GM12891 (cell line): ENCODE results near the gene PRLR. TPM values are rescaled to one million over a fixed set of nuclear protein-coding genes. Genes with fewer than 3 reads are reported as not detected.

Experiments
- DNase-seq: peaks from one replicate; pipeline ENCODE4 v3.0.0; 2011; ENCODE audit warnings: low spot score; ENCODE audit not compliant: insufficient read length
- FAIRE-seq: peaks from 2 replicates; lab custom pipeline; 2011; peaks lifted over from hg19 to GRCh38; lab: Jason Lieb, UNC
- PAX5 ChIP-seq: IDR thresholded peaks from 2 replicates; pipeline ENCODE4 v1.6.1; 2011; ENCODE audit warnings: low read length, moderate library complexity, mild to moderate bottlenecking; ENCODE audit not compliant: insufficient read depth, severe bottlenecking
- POLR2A ChIP-seq: IDR thresholded peaks from 2 replicates; pipeline ENCODE4 v1.6.1; 2011; ENCODE audit warnings: low read depth, low read length, control low read depth
- POLR2AphosphoS5 ChIP-seq: IDR thresholded peaks from 2 replicates; pipeline ENCODE4 v1.6.1; 2011; ENCODE audit warnings: low read depth, low read length, control low read depth
- POU2F2 ChIP-seq: IDR thresholded peaks from 2 replicates; pipeline ENCODE4 v1.6.1; 2011; ENCODE audit warnings: low read depth, mild to moderate bottlenecking, control low read depth, low read length, moderate library complexity
- SPI1 ChIP-seq: IDR thresholded peaks from 2 replicates; pipeline ENCODE4 v1.6.1; 2011; ENCODE audit warnings: low read depth, low read length, control low read depth
- TAF1 ChIP-seq: IDR thresholded peaks from 2 replicates; pipeline ENCODE4 v1.6.1; 2011; ENCODE audit warnings: low read depth, low read length, control low read depth
- polyA plus RNA-seq: library from polyadenylated mRNA; unstranded; fragments of >200 nt; gene quantifications from one replicate; pipeline ENCODE4 v1.2.1, GENCODE V29; 2012; ENCODE audit warnings: low read depth, missing spikeins, inconsistent platforms; ENCODE audit not compliant: missing spikeins

Gene PRLR
- polyA plus RNA-seq, result 0.05 TPM

DNA sequence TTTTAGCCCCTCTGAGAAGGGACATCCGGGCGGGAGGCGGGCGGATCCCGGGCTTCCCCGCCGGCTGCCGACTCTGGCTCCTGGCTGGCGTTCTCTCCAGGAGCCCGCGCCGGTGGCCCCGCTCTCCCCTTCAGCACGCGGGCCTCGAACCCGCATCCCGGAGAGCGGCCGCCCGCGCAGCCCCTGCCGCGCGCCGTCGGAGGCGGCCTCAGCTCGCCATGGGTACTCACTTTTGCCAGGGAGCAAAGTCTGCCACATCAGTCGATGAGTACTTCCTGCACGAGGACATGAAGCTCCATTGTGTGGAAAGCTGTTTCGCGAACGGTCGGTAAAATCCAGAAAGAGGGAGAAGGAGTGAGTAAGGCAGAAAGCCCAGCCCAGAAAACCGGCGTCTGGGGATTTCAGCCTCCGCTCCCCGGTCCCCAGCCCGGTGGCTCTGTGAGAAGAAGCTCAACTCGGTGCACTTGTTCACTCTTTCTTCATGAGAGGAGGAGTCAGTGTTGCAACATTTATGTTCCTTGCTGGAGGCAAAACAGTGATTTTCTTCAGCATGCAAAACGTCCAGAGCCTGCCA is at the start of gene PRLR:
Gene PRLR (minus strand): TSS at position 450 of the 574 bp plus-strand sequence. CDS start 140,867 bp downstream, outside the sequence.
- TF ChIP-seq POLR2AphosphoS5, result no peak
- DNase-seq (peak; percentile 11), FAIRE-seq (no peak)

DNA sequence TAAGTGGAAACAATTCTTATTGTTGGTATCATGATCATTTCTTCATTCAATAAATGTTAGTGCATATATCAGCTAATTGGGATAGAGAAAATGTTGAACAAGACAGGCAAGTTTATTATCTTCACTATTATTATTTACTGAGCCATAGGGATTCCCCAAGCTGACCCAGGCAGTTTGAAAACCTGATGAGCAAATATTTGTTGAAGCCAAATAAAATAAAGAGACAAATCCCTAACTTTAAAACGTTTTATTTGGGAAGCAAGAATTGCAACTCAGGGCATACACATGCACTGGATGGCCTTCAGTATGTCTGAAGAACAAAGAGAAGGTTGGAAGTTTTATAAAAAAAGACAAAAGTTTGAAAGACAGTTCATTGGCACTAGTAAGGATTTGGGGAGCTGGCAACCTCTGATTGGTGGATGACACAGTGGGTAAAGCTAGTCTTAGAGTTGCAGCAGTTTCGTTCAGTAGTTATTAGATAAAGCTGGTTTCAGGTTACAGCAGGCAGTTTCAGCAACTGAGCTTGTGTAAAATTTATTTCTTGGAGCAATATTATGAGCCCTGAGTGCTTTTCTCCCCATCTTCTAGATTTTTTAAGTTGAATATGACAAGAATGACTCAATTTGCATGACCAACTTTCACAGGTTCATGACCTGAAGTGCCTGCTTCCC is 44.7 kb upstream of the PRLR start:
- no peak for DNase-seq
- TF ChIP-seq POLR2A (no peak), SPI1 (no peak), POLR2AphosphoS5 (no peak)
- no peak for FAIRE-seq

DNA sequence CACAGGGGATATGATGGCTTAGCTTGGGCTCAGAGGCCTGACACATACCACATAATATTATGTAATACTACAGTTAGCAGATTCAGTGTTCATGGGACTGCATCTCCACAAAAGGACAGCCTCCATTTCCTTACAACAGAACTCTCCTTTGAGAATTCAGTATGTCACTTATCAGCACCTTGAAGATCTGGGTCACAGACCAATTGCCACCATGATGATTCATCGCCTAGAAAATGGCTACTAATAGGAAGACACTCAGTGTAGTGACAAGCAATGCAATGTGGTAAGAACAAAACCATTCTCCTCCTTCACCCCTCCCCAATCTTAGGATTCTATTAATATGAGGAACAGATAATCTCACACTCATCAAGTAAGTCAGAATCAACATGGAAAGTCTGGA is 38.7 kb upstream of the PRLR start:
- FAIRE-seq (no peak), DNase-seq (no peak)
- TF ChIP-seq POU2F2 (no peak), TAF1 (no peak), POLR2AphosphoS5 (no peak), POLR2A (no peak), SPI1 (no peak), PAX5 (no peak)

DNA sequence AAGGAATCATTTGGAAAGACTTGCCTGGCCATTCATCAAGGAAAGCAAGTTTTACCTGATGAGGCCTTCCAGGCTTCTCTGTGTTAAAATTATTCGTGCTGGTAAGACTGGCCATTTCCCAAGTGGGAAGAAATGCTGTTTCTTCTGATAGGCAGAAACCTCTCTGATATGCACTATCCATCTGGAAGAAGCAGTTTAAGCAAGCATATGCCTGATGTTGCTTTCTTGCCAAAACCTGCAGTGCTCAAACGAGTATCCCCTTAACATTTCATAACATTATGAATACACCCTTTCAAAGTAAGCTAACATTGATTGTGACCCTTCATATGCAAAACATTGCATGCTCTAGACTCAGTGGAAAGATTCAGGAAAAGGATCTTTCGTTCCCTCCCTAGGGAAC is 36.0 kb upstream of the PRLR start:
- TF ChIP-seq POU2F2 (no peak), POLR2AphosphoS5 (no peak), PAX5 (no peak), SPI1 (no peak), TAF1 (no peak), POLR2A (no peak)
- FAIRE-seq, result no peak
- no peak for DNase-seq

DNA sequence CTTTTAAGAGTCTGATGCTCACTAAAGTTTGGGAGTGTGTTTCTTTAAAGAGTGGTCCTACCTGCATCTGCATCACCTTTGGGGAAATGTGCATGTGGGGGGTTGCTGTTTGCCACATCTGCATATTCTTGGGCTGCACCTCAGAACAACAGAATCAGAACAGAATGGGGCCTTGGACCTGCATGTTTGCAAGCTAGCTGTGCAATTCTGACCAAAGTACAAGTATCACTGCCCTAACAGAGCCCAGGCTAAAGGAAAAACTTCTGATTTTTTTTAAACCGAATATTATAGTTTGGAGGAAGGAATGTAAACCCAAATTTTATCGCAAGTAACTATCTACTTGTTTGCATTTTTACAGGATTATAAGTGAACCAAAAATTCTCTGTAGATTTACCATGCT is 34.2 kb upstream of the PRLR start:
- TF ChIP-seq TAF1, result no peak
- TF ChIP-seq POLR2A, result no peak
- no peak for TF ChIP-seq PAX5
- DNase-seq (no peak), FAIRE-seq (no peak)

DNA sequence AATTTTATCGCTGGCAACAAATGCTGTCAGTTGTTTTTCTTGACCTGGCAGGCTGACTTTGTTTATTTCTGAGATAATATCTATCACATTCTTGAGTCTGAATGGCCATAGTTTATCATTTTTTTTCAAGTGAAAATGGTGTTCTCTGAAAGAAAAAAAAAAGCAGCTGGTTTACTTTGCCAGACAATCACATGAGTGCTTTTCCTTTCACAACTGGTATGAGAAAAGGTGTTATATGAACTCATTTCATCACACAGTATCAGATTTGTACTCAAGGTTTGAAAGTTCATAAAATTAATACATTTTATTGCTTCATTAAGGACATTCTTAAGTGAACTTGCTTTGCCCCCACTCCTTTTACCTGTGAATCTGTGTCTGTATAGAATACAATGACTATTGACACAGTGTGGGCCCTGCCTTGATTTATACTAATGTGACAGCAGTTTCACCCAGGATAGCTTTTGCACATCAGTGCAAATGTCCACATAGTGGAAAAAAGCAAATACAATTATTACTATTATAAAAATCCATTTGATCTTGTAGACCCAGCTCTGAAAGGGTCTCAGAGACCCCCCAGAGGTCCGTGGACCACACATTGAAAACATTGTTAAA is 33.1 kb upstream of the PRLR start:
- TF ChIP-seq PAX5 (no peak), SPI1 (no peak), TAF1 (no peak), POLR2A (no peak), POU2F2 (no peak), POLR2AphosphoS5 (no peak)
- DNase-seq (no peak), FAIRE-seq (no peak)

DNA sequence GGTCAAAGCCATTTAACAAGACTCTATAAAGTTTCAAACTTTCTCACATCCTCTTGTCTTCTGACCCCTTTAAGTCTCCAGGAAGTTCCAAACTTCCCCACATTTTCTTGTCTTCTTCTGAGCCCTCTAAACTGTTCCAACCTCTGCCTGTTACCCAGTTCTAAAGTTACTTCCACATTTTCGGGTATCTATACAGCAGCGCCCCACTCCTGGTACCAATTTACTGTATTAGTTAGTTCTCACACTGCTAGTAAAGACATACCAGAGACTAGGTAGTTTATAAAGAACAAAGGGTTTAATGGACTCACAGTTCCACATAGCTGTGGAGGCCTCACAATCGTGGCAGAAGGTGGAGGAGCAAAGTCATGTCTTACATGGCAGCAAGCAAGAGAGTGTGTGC is 23.3 kb upstream of the PRLR start:
- no peak for FAIRE-seq
- TF ChIP-seq TAF1 (no peak), PAX5 (no peak), POLR2A (no peak), POU2F2 (no peak), POLR2AphosphoS5 (no peak), SPI1 (no peak)
- DNase-seq, result no peak

DNA sequence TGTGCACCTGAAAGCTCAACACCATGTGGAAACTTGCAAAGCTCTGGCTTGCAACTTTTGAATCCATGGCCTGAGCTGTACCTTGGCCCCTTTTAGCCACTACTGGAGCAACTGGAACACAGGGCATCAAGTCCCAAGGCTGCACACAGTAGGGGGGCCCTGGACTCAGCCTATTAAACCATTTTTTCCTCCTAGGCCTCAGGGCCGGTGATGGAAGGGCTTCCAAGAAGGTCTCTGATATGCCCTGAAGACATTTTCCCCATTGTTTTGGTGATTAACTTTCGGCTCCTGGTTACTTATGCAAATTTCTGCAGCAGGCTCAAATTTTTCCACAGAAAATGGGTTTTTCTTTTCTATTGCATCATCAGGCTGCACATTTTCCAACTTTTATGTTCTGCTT is 22.7 kb upstream of the PRLR start:
- no peak for TF ChIP-seq TAF1
- no peak for TF ChIP-seq PAX5
- TF ChIP-seq SPI1, result no peak
- TF ChIP-seq POLR2A, result no peak
- no peak for TF ChIP-seq POLR2AphosphoS5
- TF ChIP-seq POU2F2, result no peak
- no peak for FAIRE-seq
- DNase-seq, result no peak

DNA sequence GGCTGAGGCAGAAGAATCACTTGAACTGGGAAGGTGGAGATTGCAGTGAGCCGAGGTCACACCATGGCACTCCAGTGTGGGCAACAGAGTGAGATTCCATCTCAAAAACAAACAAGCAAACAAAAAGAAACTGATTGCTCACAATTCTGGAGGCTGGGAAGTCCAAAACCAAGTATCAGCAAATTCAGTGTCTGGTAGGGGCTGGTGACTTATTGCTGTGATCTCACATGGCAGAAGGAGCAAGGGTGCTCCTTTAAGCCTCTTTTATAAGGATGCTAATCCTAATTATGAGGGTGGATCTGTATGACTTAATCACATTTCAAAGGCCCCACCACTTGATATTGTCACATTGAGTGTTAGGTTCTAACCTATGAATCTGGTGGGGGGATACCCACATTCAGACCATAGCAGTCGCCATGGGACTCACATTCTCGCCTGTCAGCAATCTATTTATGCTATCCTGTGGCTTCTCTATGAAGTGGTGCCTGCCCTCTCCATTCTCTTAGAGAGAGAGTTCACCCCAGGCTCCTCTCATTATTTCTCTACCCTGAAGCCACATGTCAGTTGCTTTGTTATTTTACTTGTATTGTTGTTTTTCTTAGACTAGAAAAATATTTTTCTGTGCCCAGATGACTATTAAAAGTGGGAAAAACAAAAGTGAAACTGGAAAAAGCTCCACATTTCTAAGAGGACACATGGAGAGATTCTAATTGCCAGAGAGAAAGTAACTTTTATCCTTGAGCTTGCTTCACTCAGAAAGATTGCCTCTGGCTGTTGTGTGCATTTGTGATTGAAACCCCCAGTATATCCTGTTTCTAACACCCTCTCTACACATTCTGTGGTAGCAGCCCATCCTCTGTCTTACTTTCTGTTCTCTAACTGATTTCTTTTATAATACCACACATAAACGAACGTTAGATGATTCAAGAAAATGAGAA is 18.8 kb upstream of the PRLR start:
- DNase-seq, result no peak
- no peak for FAIRE-seq
- TF ChIP-seq POLR2A, result no peak
- no peak for TF ChIP-seq TAF1
- TF ChIP-seq POU2F2, result no peak
- TF ChIP-seq SPI1, result no peak
- no peak for TF ChIP-seq POLR2AphosphoS5
- TF ChIP-seq PAX5, result no peak

DNA sequence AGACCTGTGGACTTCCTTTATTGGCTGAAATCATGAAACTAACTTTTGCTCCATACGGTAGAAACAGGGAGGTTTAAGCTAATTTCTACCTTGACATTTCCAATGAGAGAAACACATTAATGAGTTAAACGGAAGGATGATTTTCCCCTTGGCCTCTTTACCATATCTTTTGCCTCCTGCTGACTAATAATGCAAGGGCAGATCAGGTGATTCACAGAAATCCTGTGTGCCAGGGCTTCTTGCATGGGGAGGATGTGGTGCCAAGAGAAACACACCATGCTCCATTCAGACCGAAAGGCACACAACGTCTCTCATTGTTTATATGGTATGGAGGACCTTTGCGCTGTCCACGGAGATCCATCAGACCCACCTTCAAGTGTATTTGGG is 17.4 kb upstream of the PRLR start:
- no peak for TF ChIP-seq TAF1
- no peak for TF ChIP-seq POLR2A
- TF ChIP-seq SPI1, result no peak
- no peak for TF ChIP-seq PAX5
- no peak for DNase-seq
- FAIRE-seq, result no peak
